GM19035 (cell line): ENCODE results near the gene ITGAD.
"Not testable (repeated sequence)": the region's sequence is repeated elsewhere in the genome, so short reads cannot be mapped to it uniquely, and the experiment has no call there.

Source experiments
- ATAC-seq: cut with Tn5 transposase; IDR thresholded peaks from one replicate; pipeline ENCODE4 v1.9.1; 2021; ENCODE audit not compliant: unreplicated experiment

ITGAD gene

DNA sequence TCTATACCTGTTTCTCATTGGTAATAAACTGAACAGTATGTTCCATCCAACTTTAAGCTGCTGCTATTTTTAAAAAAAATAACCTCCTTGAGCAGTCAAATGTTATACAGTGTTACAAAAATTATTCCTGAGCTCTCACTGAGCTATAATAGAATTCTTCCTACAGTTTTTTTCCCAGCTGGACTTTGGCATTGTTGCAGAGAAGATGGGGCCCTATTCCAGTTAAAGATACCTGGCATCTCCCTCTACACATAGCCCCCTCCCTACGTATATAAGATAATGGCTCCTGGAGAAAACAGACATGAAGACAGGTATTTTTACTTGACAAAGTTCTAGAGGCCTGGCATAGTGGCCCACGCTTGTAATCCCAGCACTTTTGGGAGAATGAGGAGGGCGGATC, 36.7 kb downstream of the ITGAD start:
- ATAC-seq = no peak

DNA sequence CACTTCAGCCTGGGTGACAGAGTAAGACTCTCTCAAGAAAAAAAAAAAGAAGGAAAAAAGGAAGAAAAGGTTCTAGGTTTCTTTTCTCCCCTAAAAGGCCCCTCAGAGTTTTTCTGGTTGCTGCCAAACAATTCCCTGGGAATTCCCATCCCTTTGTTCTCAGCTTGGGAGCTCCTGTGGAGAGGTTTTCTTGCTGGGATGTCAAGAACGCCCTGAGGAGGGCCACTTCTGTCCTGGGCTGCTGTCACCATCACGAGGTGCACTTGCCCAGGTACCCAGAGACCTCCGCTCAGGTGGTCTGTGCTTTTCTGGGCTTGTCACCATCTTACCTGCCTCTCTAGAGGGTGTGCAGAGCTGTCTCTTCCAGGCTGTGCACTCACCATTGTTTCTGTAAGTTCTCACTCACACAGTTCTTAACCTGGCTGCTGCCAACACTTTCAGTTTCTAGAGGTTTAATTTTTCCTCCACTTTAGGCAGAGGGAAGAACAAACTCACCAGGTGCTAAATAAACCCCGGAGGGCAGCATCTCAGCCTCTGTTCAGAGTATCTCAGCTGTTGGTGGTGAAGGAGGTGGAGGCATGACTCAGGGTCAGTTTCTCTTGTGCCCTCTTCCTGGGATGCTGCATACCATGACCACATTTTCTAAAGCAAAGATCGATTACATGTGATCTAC, 37.4 kb downstream of the ITGAD start:
- no peak for ATAC-seq

DNA sequence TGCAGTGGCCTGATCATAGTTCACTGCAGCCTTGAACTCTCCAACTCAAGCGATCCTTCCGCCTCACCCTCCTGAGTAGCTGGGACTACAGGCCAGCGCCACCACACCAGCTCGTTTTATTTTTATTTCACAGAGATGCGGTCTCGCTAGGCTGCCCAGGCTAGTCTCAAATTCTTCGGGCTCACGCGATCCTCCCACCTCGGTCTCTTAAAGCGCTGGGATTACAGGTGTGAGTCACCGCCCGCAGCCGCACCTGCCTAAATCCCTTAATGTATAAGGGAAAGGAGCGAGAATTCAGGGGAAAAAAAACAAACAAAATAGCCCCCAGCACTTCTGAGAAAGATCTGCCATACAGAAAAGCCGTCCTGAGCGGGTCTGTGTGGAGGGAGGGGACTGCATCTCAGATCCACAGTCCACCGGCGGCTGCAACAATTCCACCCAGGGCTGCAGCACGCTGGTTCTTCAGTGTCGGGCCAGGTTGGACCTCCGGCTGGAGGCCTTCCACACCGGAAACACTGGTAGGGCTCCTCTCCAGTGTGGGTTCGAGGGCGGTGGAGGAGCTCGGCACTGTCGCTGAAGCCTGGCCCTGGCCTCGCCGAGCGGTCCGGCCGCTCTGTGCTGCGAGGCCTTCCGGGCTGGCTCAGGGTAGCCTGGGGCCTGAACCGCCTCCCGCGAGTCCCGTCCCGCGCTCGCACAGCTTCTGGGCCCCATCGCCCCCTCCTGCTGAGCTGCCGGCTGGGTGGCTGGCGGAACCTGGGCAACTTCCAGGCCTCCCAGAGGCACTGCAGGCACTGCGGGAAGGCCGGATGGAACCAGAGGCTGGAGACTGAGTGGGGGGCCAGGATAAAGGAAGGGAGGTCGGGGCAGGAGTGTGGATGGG, 42.4 kb downstream of the ITGAD start:
- no peak for ATAC-seq

DNA sequence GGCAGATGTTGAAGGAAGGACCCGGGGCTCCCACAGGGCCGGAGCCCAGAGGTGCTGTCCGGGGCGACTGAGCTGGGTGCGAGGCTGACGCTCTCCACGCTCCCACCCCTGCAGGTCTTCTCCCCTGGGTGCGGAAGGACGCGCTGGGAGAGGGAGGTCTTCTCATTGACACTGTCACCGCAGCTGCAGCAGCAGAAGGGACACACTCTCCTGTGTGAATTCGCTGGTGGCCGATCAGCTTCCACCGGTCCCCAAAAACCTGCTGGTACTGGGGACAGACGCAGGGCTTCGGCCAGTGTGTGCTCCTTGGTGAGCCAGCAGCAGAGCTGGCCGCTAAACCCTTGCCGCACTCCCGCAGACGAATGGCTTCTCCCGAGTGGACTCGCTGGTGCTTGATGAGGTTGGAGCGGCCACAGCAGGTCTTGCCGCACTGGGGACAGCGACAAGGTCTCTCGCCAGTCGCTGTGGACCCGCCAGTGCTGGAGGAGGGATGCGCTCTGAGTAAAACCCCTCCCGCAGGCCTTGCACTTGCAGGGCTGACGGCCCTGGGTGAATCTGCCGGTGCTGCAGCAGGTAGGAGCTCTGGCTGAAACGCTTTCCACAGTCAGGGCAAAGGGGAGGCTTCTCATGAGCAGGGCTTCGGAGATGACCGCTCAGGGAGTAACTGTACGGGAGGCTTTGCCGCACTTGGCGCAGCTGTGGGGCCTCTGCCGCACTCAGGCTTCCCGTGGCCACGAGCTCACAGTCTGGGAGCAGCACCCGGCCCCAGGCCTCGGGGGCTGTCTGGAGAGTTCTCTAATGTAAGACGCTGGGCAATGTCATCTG, 43.3 kb downstream of the ITGAD start:
- ATAC-seq = no peak

DNA sequence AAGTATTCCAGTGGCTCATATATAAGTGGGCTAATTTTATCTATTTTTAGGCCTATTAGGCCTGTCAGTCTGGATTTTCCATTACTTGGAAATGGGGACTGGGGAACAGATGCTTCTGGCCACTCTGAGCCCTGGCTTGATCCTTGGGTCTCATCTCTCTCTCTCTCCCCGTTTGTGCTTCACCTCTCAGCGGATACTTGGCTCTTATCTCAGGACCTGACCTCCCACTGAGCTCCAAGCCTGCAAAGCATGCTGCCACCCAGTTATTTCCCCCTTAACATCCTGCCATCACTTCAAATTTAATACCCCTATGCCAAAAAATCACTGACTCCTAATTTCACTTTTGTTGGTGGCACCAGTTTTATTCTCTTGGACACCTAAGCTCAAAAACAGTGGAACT, 45.3 kb downstream of the ITGAD start:
- ATAC-seq = no peak

DNA sequence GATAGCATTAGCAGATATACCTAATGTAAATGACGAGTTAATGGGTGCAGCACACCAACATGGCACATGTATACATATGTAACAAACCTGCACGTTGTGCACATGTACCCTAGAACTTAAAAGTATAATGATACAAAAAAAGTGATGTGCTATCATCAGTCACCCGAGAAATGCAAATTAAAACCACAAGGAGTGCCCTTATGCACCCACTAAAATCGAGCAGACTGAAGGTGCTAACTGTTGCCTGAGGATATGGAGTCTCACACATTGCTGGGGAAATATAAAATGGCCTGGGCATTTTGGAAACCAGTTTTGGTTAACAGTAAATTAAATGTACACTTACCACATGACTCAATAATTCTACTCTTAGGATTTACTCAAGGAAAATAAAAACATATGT, 45.9 kb downstream of the ITGAD start:
- ATAC-seq = not testable (repeated sequence)

DNA sequence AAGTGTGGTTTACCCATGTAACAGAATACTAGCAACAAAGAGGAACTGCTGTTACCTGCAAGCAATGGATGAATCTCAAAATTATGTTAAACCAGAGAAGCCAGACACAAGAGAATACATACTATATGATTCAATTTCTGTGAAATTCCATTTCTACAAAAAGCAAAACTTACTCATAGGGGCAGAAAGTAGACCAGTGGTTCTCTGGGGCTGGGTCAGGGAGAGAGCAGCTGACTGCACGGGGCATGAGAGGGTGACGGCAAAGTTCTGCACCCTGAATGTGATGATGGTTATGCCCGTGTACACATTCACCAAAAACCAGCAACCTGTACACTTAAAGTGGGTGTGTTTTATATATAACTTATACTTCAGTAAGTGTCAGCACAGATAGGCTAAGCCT, 46.4 kb downstream of the ITGAD start:
- ATAC-seq = no peak

DNA sequence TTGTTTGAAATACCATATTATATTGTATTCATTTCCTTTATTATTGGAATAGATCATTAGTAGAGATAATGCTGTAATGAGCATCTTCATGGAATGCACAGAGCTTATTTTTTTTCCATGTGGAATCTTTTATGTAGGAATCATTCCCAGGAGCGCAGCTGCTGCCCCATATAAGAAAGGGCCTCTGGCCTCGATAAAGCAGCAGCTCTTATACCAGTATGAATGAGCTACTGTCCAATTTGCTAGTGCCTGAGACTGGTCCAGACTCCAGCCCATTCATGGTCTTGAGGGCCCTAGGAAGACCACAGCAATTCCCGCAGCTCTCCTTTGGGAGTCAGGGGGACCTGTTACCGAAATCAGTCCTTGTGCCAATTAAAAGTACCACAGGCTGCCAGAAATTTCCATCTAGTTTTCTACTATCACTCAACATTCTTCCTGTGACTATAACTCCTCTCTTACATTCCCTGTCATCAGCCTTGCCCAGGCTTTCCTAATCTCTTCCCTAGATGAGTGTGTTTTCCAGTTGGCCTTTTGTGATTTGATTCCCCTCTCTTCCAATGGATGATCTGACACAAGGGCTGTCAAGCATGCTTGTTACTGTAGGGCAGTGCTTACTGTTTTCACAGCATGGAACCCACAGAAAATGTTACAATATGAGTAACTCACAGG, 47.5 kb downstream of the ITGAD start:
- ATAC-seq = no peak

DNA sequence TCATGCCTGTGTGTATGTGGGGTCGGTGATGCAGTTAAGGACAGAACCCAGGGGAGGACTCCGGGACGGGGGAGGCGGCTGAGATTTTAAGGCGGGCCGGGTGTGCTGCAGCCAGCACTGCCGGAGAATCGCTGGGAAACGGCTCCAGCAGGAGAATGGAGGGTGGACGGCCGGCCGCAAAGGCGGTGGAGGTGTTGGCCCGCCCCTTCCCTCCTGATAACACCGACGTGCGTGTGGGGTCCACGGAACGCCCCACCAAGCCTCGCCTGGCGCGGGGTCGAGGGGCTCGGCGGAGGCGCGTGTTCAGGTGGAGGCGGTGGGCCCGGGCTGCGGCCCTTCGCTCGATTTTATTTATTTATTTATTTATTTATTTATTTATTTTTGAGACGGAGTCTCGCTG, 48.8 kb downstream of the ITGAD start:
- ATAC-seq = no peak

DNA sequence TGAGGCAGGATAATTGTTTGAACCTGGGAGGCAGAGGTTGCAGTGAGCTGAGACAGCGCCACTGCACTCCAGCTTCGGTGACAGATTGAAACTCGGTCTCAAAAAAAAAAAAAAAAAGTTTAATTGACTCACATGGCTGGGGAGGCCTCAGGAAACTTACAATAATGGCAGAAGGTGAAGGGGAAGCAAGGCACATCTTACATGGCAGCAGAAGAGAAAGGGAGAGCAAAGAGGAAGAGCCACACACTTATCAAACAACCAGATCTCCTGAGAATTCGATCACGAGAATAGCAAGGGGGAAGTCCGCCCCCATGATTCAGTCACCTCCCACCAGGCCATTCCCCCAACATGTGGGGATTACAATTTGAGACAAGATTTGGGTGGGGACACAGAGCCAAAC, 52.8 kb downstream of the ITGAD start:
- ATAC-seq = not testable (repeated sequence)

DNA sequence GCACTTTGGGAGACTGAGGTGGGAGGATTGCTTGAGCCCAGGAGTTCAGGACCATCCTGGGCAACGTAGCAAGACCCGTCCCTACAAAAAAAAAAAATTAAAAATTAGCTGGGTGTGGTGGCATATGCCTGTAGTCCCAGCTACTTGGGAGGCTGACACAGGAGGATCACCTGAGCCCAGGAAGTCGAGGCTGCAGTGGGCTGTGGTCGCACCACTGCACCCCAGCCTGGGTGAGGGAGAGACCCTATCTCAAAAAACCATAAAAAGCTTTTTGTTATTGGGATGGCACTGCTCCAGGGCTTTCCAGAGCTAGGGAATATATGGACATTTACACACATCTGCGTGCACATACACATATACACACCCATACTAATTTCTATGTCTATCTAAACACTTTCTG, 58.1 kb downstream of the ITGAD start:
- no peak for ATAC-seq

DNA sequence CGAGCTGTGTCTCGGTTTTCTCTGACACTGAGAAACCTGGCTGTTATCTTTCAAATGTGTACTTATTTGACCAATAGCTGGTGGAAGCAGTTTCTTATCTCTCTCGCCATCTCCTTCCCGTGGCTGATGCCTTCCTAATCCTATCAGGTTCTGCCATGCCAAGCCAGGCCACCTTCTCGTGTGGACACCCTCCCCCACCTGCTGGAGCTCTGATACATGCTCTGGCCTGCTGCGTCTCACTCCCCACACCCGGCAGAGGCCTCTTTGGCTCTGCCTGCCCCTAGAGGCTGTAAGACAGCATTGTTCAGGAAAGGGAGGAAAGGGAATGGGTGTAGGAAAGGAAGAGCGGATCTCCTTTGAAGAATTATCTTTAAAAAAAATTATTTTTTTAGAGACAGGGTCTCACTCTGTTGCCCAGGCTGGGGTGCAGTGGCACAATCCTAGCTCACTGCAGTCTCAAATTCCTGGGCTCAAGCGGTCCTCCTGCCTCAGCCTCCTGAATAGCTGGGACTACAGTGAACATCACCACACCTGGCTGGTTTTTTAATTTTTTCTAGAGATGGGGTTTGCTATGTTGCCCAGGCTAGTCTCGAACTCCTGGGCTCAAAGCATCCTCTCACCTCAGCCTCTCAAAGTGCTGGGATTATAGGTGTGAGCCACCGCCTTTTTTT, 58.7 kb downstream of the ITGAD start:
- no peak for ATAC-seq

DNA sequence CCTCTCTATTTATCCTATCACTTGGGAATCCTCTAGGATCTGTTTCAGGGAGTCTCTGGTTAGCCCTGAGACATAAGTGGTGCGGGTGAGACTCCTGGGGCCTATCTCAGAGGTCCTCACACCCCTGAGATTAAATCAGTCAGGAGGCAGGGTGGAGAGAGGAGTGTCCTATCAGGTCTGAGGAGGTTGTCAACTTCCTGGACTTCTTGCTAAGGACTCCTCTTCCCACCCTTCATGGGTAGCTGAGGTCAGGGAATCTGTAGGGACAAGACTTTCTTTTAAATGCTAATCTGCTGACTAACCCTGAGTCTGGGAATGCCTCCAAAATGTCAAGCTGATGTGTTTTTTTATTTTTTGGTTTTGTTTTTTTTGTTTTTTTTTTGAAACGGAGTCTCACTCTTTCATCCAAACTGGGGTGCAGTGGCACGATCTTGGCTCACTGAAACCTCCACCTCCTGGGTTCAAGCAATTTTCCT, 59.5 kb downstream of the ITGAD start:
- ATAC-seq = no peak

DNA sequence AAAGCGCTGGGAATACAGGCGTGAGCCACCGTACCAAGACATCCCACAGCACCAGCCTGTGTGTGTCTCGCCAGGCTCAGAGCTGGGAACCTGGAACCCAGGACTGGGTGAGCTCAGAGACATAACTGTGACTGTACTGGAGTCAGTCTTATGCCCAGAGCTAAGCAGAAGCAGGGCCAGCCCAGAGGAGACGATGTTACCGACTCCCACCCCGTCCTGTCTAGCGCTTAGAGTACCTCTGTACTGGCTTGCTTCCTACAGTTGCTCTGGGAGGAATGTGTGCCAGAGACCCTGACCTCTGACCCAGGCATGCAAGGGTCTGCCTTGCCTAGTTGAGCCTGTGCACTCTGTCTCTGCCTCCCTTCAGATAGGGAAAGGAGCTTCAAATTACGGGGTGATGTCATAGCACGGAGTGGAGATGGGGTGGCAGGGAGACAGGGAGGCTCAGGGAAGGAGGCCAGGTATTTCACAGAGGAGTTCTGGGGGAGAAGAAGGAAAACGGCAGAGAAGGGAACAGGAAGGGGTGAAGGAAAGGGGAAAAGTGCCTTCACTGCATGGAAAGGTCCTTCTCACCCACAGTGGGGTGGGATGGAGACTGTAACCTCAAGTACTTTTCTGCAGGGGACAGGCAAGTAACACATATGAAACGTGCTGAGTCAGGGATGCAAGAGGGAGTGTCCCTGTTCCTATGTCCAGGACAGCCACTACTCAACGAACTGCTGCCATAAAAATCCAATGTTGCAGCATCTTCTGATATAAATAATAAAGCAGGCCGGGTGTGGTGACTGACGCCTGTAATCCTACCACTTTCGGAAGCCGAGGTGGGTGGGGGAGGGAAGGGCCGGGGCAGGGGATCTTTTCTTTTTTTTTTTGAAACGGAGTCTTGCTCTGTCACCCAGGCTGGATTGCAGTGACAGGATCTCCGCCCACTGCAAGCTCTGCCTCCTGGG, 60.4 kb downstream of the ITGAD start:
- ATAC-seq = no peak

DNA sequence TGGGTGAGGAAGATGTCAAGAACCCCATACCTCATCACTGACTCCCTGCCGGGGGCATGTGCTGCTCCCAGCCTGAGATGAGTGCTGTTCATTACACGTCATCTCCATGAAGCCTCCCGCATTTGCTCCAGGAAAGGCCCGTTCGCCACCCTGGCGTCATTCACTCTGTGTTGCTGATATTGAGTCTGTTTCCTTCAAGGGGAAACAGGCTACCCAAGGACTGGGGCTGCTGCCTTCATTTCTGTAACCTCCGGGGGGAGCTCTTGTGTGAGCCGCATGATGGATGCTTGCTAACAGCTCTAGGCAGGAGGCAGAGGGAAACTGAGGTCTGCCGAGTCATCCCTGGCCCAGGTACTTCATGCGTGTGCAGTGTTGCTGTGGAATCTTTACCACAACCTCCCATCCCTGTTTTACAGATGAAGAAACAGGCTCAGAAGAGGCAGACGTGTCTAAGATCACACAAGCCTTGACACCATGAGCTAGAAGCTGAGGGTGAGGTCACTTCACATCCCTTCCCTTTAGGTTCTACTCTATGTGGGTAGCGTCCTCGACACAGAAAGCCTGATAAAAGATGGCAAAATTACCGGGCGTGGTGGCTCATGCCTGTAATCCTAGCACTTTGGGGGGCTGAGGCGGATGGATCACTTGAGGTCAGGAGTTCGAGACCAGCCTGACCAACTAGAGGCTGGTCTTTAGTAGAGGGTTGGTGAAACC, 62.6 kb downstream of the ITGAD start:
- no peak for ATAC-seq

DNA sequence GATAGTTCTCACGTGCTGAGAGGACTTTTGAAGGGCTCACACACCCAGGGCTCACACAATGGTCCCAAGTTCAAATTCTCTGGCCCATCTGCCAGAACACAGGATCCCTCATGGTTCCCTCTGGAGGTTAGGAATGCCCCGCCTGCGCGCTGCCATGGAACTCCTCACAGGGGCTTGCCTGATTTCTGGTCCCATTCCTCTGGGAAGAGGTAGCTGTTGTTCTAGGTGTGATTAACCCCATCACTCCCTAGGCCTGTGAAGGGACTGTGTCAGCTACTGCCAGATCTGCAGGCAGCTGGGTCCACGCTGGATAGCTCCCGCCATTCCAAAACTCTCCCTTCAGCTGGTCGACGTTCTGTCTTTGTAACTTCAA, 63.8 kb downstream of the ITGAD start:
- ATAC-seq = no peak

DNA sequence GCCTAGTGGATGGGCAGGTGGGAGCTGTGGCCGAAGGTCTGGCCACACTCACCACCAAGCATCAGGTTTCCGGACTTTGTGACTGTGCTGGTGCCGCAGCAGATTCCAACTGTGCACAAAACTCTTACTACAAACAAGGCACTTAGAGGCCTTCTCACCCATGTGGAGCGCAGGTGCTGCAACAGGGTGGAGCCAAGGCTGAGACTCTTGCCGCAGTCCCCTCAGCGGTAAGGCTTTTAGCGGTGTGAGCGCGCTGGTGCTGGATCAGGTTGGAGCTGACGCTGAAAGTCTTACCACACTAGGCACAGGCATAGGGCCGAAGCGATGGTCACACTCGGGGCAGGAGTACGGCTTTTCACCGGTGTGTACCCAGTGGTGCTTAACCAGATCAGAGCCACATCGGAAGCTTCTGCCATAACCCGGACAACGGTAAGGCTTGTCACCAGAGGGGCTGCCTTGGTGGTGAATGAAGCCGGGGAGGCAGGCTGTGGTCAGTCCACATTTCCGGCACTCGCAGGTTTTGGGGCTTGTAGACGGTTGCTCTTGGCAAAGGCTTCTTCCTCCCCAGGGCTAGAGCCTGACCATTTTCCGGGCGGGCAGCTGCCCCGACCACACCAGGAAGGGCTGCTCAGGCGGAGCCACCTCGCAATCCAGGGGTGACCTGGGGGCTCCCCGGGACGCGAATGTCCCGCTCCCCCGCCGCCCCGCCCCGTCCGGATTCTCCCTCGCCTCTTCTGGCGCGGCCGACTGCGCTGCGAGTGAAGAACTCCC, 65.1 kb downstream of the ITGAD start:
- ATAC-seq = peak; percentile 4
